Frontal cortex (tissue), 4 donors: ENCODE measurements around the gene SLC37A1. TPM values are rescaled to one million over a fixed set of nuclear protein-coding genes. Genes with fewer than 3 reads are reported as not detected.
"Not testable (repeated sequence)": the region's sequence is repeated elsewhere in the genome, so short reads cannot be mapped to it uniquely, and the experiment has no call there.

Source experiments
- DNase-seq, 2 donors: peaks; one replicate each; pipeline ENCODE4 v3.0.0; 2012; ENCODE audit warnings: low spot score in 2 of 2
- FAIRE-seq: peaks from 2 replicates; lab custom pipeline; 2012; peaks lifted over from hg19 to GRCh38; lab: Jason Lieb, UNC
- total RNA-seq: library from RNA; depleted of rRNA; stranded (reverse); fragments of >200 nt; gene quantifications from one replicate; pipeline ENCODE4 v1.2.3, GENCODE V29; 2014
- donor health status: control.
- donor health status: control.
- donor health status: control.

The SLC37A1 gene
- total RNA-seq, 1 donor from 2014 or later: 32.2 TPM

- DNase-seq: no peak
- FAIRE-seq: no peak
Observed at GRCh38 chr21:42621166-42621818, 107.6 kb downstream of the SLC37A1 start.

GRCh38 chr21:42621819-42622177, 108.1 kb downstream of the SLC37A1 start:
- peak; percentile 36 to 50 for DNase-seq

DNA sequence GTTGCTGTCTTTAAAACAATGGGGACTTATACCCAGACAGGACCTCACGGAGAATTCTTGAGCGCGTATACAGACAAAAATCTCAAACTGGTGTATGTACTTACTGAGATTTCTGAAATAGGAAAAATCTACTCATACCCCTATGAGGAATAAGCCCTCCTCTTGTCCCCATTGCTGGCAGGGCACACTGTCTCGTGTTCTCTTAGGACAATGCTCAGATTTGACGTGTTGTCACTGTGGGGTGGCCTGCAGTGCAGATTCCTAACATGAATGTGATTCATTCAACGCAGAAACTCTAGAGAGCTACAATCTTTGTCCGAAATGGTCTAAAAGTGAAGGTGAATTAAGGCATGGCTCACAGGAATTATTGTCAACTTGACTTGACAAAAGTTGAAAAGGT, 108.6 kb downstream of the SLC37A1 start:
- FAIRE-seq (no peak), DNase-seq (no peak)

More at GRCh38 chr21:42621819-42622177, 108.1 kb downstream of the SLC37A1 start:
- no peak for FAIRE-seq

DNA sequence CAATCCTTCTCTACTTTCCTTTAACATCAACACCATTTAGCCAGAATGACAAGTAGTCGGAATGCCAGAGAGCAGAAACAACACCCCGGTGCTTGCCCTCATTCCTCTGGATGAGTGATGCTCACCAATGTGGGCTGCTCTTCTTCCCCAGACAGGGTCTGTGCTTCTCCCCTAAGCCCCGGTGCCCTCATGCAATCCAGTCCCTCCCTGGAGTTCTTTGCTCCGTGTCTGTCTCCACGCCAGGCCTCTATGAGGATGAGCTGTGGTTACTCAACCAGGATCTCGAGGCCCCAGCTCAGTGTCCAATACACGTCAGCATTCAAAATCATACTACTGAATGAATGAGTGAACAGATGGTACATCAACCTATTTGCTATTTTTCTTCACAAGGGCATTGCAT, 110.0 kb downstream of the SLC37A1 start:
- FAIRE-seq: no peak
- no peak for DNase-seq

DNA sequence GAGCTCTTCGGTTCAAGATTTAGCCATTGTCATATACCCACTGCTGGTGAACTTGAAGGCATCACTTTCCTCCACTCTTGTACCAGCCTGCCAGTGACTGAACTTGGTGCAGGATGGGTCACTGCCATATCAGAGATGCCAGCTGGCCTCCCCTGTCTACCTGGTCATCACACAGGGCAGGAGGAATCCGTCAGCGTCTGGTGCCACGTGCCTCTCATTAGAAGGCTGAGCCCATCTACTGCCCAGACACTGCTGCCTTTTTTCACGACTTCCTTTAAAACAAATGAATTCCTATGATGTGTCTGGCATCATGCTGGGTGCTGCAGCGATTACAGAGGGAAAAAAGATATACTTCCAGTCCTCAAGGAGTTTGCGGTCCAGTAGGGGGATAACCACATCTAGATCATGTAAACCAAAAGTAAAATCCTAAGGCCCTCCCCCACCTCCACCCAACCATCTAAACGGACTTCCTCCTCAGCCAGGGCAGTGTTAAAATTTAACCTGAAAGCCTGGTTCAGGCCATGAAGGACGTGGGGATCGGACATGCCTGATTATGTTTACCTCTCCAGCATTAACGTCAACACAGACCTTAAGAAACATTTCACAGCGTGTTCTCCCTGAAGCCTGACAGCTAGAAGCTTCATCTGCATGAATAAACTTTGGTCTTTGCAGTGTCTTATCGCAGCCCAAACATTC, 110.6 kb downstream of the SLC37A1 start:
- DNase-seq (no peak), FAIRE-seq (no peak)

DNA sequence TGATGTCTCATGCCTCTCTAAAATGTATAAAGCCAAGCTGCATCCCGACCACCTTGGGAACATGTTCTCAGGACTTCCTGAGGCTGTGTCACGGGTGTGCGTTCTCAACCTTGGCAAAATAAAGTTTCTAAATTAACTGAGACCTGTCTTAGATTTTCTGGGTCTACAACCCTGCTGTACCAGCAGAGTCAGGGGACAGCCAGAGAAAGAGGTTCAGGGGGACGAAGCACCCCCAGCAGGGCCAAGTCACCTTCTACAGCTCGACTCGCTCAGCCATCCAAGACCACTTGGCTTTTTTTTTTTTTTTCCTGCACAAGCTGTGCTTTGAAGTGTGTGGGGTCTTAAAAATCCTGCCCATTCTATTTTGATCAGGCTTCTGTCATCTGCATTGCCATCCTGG, 111.3 kb downstream of the SLC37A1 start:
- DNase-seq (no peak), FAIRE-seq (no peak)

DNA sequence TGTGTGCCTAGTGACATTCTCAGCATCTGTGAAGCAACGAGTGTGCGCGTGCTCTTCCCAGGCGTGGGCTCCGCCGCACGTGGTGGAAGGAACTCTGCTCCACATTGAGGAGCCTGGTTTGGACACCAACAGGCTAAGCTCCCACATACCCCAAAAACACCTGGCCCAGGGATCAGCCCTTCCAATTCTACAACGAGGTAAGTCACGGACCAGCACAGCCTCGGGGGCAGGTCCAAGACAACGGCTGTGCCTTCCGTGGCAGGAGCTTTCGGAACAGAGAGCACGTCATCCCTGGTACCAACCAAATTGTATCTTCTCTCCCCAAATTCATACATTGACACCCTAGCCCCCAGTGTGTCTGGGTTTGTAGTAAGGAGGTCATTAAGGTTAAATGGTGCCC, 112.5 kb downstream of the SLC37A1 start:
- FAIRE-seq: no peak
- no peak for DNase-seq

DNA sequence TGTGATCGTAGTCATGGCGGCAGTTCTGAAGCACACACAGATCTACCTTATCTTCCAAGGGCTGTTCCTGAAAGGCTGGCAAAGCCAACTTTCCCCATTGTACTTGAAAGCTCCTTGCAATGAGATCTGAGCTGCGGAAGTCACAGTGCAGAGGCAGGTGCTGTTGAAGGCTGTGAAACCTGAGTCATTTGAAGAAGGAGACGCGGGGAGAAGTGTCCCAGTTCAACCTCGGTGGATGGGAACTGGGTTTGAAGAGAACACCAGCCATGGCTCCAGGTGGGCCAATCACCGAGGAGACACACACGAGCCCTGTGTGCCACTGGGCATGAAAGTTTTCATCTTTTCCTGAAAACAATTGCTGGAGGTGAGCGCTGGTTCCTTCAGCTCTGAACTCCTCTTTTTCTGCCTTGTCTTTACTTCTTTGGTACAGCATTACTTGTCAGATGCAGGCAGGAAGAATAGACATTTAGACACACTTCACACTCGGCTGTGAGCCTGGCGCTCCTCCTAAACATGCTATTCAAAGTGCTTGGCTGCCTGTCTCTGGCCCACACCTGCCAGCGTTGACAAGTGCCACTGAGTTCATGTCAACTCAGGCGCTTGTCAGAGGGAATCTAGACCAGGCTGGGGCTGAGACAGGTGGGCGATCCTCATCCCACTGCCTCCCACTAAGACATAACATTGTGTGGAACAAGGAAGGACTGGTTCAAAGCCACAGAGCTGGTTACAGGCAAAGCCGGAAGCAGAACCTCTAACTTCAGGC, 114.1 kb downstream of the SLC37A1 start:
- no peak for FAIRE-seq
- DNase-seq: no peak

DNA sequence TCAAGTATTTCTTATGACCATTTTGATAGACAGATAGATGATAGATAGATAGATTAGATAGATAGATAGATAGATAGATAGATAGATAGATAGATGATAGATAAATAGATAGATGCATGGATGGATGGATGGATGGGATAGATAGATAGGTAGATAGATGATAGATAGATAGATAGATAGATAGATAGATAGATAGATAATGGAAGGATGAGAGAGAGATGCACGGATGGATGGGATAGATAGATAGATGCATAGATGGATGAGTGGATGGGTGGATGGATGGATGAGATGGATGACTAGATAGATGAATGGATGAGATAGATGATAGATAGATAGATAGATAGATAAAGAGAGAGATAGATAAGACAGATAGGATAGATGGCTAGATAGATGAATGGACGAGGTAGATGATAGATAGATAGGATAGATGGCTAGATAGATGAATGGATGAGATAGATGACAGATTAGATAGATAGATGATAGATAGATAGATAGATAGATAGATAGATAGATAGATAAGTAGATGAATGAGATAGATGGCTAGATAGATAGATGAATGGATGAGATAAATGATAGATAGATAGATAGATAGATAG, 114.9 kb downstream of the SLC37A1 start:
- FAIRE-seq, DNase-seq: not testable (repeated sequence)

GRCh38 chr21:42629933-42630589, 116.4 kb downstream of the SLC37A1 start:
- DNase-seq: no peak
- no peak for FAIRE-seq

GRCh38 chr21:42630626-42631025, 117.0 kb downstream of the SLC37A1 start:
- FAIRE-seq (no peak), DNase-seq (no peak)

Other genes with a start within 250 kb of the SLC37A1 start
- not detected for gene TFF3, start 198.4 kb upstream of the SLC37A1 start, total RNA-seq
- not detected for gene TFF2, start 162.9 kb upstream of the SLC37A1 start, total RNA-seq
- gene TFF1, start 147.3 kb upstream of the SLC37A1 start, total RNA-seq: not detected
- gene TMPRSS3, start 117.8 kb upstream of the SLC37A1 start, total RNA-seq: not detected
- not detected for gene UBASH3A, start 110.0 kb upstream of the SLC37A1 start, total RNA-seq
- 0.41 TPM for gene RSPH1, start 17.6 kb upstream of the SLC37A1 start, total RNA-seq
- 13.0 TPM for gene PDE9A, start 139.8 kb downstream of the SLC37A1 start, total RNA-seq